OCI-LY7 (cell line): ENCODE measurements around the gene PDK1. TPM values are rescaled to one million over a fixed set of nuclear protein-coding genes. Genes with fewer than 3 reads are reported as not detected.

ENCODE experiments used
- BruUV-seq: library from RNA; stranded (reverse); fragments of 400-500 nt; replicated peaks from 2 replicates; lab custom pipeline; 2021; lab: Mats Ljungman, UMichigan
- CTCF ChIA-PET: fragments of 300-600 bp; sonication (Branson Sonifier 250); formaldehyde crosslinking; loops from one replicate; lab custom pipeline; 2022; ENCODE audit warnings: antibody characterized with exemption; ENCODE audit not compliant: unreplicated experiment; lab: Charles Lee
- POLR2A ChIA-PET: fragments of 300-600 bp; sonication (Branson Sonifier 250); formaldehyde crosslinking; loops from one replicate; lab custom pipeline; 2022; ENCODE audit warnings: antibody characterized with exemption; lab: Charles Lee
- DNase-seq: peaks from one replicate; pipeline ENCODE4 v3.0.0-alpha.2; 2015; ENCODE audit warnings: low spot score
- H2AFZ ChIP-seq: fragments of 200-600 bp; sonication (generic), shearing (Covaris generic); 2 replicates; pipeline ENCODE4 v1.6.1; 2014; ENCODE audit warnings: mild to moderate bottlenecking, antibody characterized with exemption, low read length, moderate library complexity
- H3K27ac ChIP-seq: fragments of 200-600 bp; sonication (generic); 2 replicates; pipeline ENCODE4 v1.5.1; 2014; ENCODE audit warnings: mixed run types, low read depth, mild to moderate bottlenecking, moderate library complexity, low read length, inconsistent platforms; ENCODE audit not compliant: poor library complexity, severe bottlenecking
- H3K36me3 ChIP-seq: fragments of 200-600 bp; sonication (generic); 2 replicates; pipeline ENCODE4 v1.6.1; 2014; ENCODE audit warnings: mild to moderate bottlenecking, antibody characterized with exemption, low read length, moderate library complexity, mixed read lengths; ENCODE audit not compliant: insufficient read depth
- H3K4me1 ChIP-seq: fragments of 200-600 bp; sonication (generic); 2 replicates; pipeline ENCODE4 v1.5.1; 2014; ENCODE audit warnings: mild to moderate bottlenecking, low read length; ENCODE audit not compliant: insufficient read depth, poor library complexity, severe bottlenecking
- H3K4me2 ChIP-seq: fragments of 200-600 bp; sonication (generic); 2 replicates; pipeline ENCODE4 v1.6.1; 2014; ENCODE audit warnings: mild to moderate bottlenecking, low read length
- H3K4me3 ChIP-seq: fragments of 200-600 bp; sonication (generic); 2 replicates; pipeline ENCODE4 v1.5.1; 2014; ENCODE audit warnings: mild to moderate bottlenecking, low read depth, low read length; ENCODE audit not compliant: poor library complexity, severe bottlenecking
- H3K79me2 ChIP-seq: fragments of 200-600 bp; sonication (generic); 2 replicates; pipeline ENCODE4 v1.6.1; 2016; ENCODE audit warnings: low read depth, mild to moderate bottlenecking, low read length, moderate library complexity, mixed read lengths; ENCODE audit not compliant: insufficient read depth
- H3K9me2 ChIP-seq: fragments of 200-600 bp; sonication (generic); 2 replicates; pipeline ENCODE4 v1.6.1; 2016; ENCODE audit warnings: mild to moderate bottlenecking, low read length, mixed read lengths; ENCODE audit not compliant: insufficient read depth
- H3K9me3 ChIP-seq: fragments of 200-600 bp; sonication (generic); 2 replicates; pipeline ENCODE4 v1.6.1; 2014; ENCODE audit warnings: mild to moderate bottlenecking, mixed run types, low read length, mixed read lengths
- H4K20me1 ChIP-seq: fragments of 200-600 bp; sonication (generic); 2 replicates; pipeline ENCODE4 v1.6.1; 2014; ENCODE audit warnings: mild to moderate bottlenecking, antibody characterized with exemption, low read length, moderate library complexity, mixed read lengths; ENCODE audit not compliant: insufficient read depth
- EZH2phosphoT487 ChIP-seq: fragments of 200-600 bp; sonication (generic); IDR thresholded peaks from 2 replicates; pipeline ENCODE4 v1.6.1; 2018; ENCODE audit warnings: low read depth, borderline replicate concordance, mild to moderate bottlenecking, mixed run types, antibody characterized with exemption, low read length, moderate library complexity, mixed read lengths
- intact Hi-C: fragments of 100-400 bp; cut with micrococcal nuclease; formaldehyde crosslinking; loops from one replicate; pipeline ENCODE4 v1.10.0; 2022; ENCODE audit not compliant: unreplicated experiment
- total RNA-seq, 2 experiments: library from RNA; depleted of rRNA in 1 of 2; stranded (reverse); fragments of >200 nt in 1 of 2; shearing (Covaris generic) in 1 of 2; gene quantifications; 2 replicates each; pipeline ENCODE4 v1.2.3, GENCODE V29; 2014 to 2022
- TF ChIP-seq, protein P1 (sequence below): fragments of 200-600 bp; sonication (generic); conservative IDR thresholded peaks from 2 replicates; pipeline ENCODE4 v1.5.1; 2014; ENCODE audit warnings: mild to moderate bottlenecking, antibody characterized with exemption, low read length, moderate library complexity, mixed read lengths

The PDK1 gene
- total RNA-seq, 2 experiments from 2014 or later = 29.3 to 42.4 TPM

DNA sequence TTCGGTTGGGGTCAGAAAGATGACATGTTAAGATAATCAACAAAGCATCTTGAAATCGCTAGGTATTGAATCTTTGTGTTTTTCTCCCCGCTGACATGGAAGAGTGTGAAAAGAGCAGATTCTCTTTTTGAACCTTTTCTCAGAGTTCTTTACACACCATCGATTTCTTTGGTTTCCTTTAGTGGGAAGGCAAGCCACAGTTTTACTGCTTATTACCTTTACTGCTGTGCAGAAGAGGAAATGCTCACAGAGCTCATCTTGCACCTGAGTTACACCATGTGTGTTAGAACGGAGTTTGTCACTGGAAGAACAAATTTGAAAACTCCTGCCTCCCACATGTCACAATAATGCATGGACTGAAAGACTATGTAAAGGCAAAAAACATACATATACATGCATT is 45.3 kb upstream of the PDK1 start:
- peaks cover 16% of the 10 kb centered on the region for H3K36me3 ChIP-seq
- H4K20me1 ChIP-seq = no peaks in the 10 kb centered on the region
- no peaks in the 10 kb centered on the region for H3K9me2 ChIP-seq
- no peak overlapping the region for H3K4me3 ChIP-seq
- H3K4me2 ChIP-seq = no peak overlapping the region
- CTCF ChIA-PET = no interaction called here
- H3K9me3 ChIP-seq = peaks cover 12% of the 10 kb centered on the region; the same call in 1 of the 2 replicates
- POLR2A ChIA-PET = no interaction called here
- TF ChIP-seq, protein P1, sequence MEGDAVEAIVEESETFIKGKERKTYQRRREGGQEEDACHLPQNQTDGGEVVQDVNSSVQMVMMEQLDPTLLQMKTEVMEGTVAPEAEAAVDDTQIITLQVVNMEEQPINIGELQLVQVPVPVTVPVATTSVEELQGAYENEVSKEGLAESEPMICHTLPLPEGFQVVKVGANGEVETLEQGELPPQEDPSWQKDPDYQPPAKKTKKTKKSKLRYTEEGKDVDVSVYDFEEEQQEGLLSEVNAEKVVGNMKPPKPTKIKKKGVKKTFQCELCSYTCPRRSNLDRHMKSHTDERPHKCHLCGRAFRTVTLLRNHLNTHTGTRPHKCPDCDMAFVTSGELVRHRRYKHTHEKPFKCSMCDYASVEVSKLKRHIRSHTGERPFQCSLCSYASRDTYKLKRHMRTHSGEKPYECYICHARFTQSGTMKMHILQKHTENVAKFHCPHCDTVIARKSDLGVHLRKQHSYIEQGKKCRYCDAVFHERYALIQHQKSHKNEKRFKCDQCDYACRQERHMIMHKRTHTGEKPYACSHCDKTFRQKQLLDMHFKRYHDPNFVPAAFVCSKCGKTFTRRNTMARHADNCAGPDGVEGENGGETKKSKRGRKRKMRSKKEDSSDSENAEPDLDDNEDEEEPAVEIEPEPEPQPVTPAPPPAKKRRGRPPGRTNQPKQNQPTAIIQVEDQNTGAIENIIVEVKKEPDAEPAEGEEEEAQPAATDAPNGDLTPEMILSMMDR = no peak
- no peak for TF ChIP-seq EZH2phosphoT487
- no peaks in the 10 kb centered on the region for H3K79me2 ChIP-seq
- H3K27ac ChIP-seq = no peak overlapping the region
- no TSS peak for BruUV-seq
- H2AFZ ChIP-seq = no peak overlapping the region
- intact Hi-C loops = no loop called here
- no peak for DNase-seq
- no peaks in the 10 kb centered on the region for H3K4me1 ChIP-seq

DNA sequence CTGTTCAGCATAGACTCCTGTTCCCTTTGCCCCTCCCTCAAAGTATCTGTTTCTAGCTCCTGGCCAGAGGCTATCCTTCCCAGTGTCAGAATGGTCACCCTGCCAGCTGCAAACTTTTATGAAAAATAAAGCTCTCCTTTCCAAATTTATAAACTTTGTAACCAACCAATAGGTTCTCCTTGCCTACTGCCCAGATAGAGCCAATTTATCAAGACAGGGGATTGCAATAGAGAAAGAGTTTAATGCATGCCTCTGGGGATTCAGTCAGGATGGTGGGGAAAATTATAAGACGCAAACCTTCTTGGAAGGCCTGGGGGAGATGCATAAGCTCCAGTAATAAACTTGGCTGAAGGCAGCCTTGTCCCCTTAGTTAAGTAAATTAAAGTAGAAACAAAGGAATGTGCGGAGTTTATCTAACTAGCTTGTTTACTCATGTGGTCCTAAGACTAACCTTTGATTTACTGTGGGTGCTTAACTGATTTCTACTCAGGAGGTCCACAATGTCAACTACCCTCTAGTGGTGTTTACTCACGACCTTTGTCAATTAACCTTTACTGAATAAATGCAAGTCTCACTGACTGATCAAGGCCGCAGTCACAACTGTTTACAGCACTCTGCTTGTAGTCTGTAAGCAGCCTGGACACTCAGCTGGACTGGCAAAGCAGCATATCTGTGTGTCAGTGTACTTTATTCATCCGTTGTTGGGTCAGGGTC is 42.9 kb upstream of the PDK1 start:
- no TSS peak for BruUV-seq
- intact Hi-C loops = no loop called here
- CTCF ChIA-PET = no interaction called here
- Histone ChIP-seq H4K20me1 (no peaks in the 10 kb centered on the region), H3K9me2 (no peaks in the 10 kb centered on the region), H3K36me3 (peaks cover 16% of the 10 kb centered on the region), H2AFZ (no peak overlapping the region), H3K9me3 (peaks cover 12% of the 10 kb centered on the region; the same call in 1 of the 2 replicates), H3K79me2 (no peaks in the 10 kb centered on the region), H3K4me1 (no peaks in the 10 kb centered on the region), H3K4me3 (no peak overlapping the region), H3K4me2 (no peak overlapping the region), H3K27ac (no peak overlapping the region)
- DNase-seq = no peak
- TF ChIP-seq EZH2phosphoT487 = no peak
- TF ChIP-seq, protein P1 = no peak
- POLR2A ChIA-PET = interaction anchor here (0.7 kb wide), 1 partner anchor 1943 kb away, joined by 3 read pairs; no protein-coding TSS in a partner anchor

DNA sequence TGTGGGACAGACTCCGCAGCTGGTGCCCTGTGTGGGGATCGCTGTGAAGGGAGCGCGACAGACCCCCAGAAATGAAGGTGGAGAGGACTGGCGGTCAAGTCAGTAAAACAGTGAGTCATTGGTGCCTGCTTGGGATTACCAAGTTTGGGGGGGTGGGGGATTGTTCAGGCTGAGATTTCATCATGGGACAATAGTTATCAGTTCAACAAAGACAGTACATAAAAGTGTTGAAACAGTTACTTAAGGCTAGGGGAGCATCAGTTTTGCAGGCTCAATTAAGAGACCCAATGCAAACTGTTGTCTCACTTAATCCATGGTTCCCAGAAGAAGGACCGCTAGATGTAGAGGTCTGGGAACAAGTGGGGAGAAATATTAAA is 42.4 kb upstream of the PDK1 start:
- no peak overlapping the region for H2AFZ ChIP-seq
- H3K4me2 ChIP-seq = no peak overlapping the region
- no peak overlapping the region for H3K27ac ChIP-seq
- no peaks in the 10 kb centered on the region for H3K4me1 ChIP-seq
- H3K9me2 ChIP-seq = no peaks in the 10 kb centered on the region
- ChIA-PET CTCF (no interaction called here), POLR2A (interaction anchor here (0.7 kb wide), 1 partner anchor 1944 kb away, joined by 3 read pairs; no protein-coding TSS in a partner anchor)
- no TSS peak for BruUV-seq
- no peaks in the 10 kb centered on the region for H3K79me2 ChIP-seq
- H3K36me3 ChIP-seq = peaks cover 16% of the 10 kb centered on the region
- H3K4me3 ChIP-seq = no peak overlapping the region
- TF ChIP-seq, protein P1 = no peak
- TF ChIP-seq EZH2phosphoT487 = no peak
- H3K9me3 ChIP-seq = peaks cover 12% of the 10 kb centered on the region; the same call in 1 of the 2 replicates
- intact Hi-C loops = no loop called here
- H4K20me1 ChIP-seq = no peaks in the 10 kb centered on the region
- DNase-seq = no peak
